Prostate gland (tissue), 2 donors: ENCODE measurements around the gene TAF8. TPM values are rescaled to one million over a fixed set of nuclear protein-coding genes. Genes with fewer than 3 reads are reported as not detected.

Experiments
- DNase-seq: peaks from one replicate; pipeline ENCODE4 v3.0.0-alpha.2; 2019; ENCODE audit warnings: low spot score
- H3K27ac ChIP-seq, 2 donors: fragments of 200-600 bp; sonication (generic); 2 replicates each; pipeline ENCODE4 v1.5.1; 2017 to 2019
- H3K27me3 ChIP-seq: fragments of 200-600 bp; sonication (generic); replicated peaks from 2 replicates; pipeline ENCODE4 v1.5.1; 2019; ENCODE audit not compliant: insufficient read depth
- H3K36me3 ChIP-seq, 2 donors: fragments of 200-600 bp; sonication (generic); 1 replicate in 1 of 2; 2 replicates in 1 of 2; pipeline versions ENCODE4 v1.5.1 to v1.8.1; 2017 to 2019
- H3K4me1 ChIP-seq: fragments of 200-600 bp; sonication (generic); replicated peaks from 2 replicates; pipeline ENCODE4 v1.5.1; 2019
- H3K4me3 ChIP-seq, 2 donors: fragments of 200-600 bp; sonication (generic); 2 replicates each; pipeline ENCODE4 v1.5.1; 2017 to 2019
- H3K9me3 ChIP-seq: fragments of 200-600 bp; sonication (generic); 2 replicates; pipeline ENCODE4 v1.5.1; 2017
- POLR2A ChIP-seq: fragments of 450-650 bp; IDR thresholded peaks from one replicate; pipeline ENCODE4 v1.6.1; 2016; ENCODE audit warnings: antibody characterized with exemption, mild to moderate bottlenecking
- POLR2AphosphoS5 ChIP-seq: sonication (generic); formaldehyde crosslinking; IDR thresholded peaks from one replicate; pipeline ENCODE4 v1.6.1; 2017; ENCODE audit warnings: antibody characterized with exemption
- WGBS: methylation state at CpG from one replicate; pipeline ENCODE4 v1.1.5; 2018; 5-methylcytosine and 5-hydroxymethylcytosine counted together
- intact Hi-C: fragments of 100-400 bp; cut with DNase I; formaldehyde crosslinking; loops from one replicate; pipeline ENCODE4 v1.14.2; 2022
- total RNA-seq, 2 donors: library from RNA; depleted of rRNA; stranded (reverse); fragments of >200 nt; gene quantifications; one replicate each; pipeline ENCODE4 v1.1.0, GENCODE V29; 2016
- TF ChIP-seq, protein P1 (sequence below), 4 experiments: fragments of 200-600 bp in 2 of 4; fragments of 450-650 bp in 2 of 4; sonication (generic) in 2 of 4; IDR thresholded peaks; 1 replicate in 3 of 4; 2 replicates in 1 of 4; pipeline ENCODE4 v1.5.1; 2016 to 2019; ENCODE audit warnings: antibody characterized with exemption in 4 of 4, mild to moderate bottlenecking in 2 of 4, moderate library complexity in 2 of 4

The TAF8 gene
- total RNA-seq, 2 donors from 2014 or later, result 35.4 to 42.5 TPM

GRCh38 chr6:42059743-42060142, 9.4 kb downstream of the TAF8 start:
- intact Hi-C loops, result no loop called here
- 89% methylated on average over 5 of the region's 5 CpGs for WGBS
- Histone ChIP-seq H3K4me3 (no peak overlapping the region), H3K27ac (no peak overlapping the region), H3K9me3 (no peaks in the 10 kb centered on the region), H3K4me1 (no peaks in the 10 kb centered on the region), H3K36me3 (peaks cover 3 to 11% of the 10 kb centered on the region in 2 donors), H3K27me3 (no peaks in the 10 kb centered on the region)
- no peak for DNase-seq
- TF ChIP-seq POLR2AphosphoS5 (no peak), POLR2A (no peak)
- TF ChIP-seq, protein P1, sequence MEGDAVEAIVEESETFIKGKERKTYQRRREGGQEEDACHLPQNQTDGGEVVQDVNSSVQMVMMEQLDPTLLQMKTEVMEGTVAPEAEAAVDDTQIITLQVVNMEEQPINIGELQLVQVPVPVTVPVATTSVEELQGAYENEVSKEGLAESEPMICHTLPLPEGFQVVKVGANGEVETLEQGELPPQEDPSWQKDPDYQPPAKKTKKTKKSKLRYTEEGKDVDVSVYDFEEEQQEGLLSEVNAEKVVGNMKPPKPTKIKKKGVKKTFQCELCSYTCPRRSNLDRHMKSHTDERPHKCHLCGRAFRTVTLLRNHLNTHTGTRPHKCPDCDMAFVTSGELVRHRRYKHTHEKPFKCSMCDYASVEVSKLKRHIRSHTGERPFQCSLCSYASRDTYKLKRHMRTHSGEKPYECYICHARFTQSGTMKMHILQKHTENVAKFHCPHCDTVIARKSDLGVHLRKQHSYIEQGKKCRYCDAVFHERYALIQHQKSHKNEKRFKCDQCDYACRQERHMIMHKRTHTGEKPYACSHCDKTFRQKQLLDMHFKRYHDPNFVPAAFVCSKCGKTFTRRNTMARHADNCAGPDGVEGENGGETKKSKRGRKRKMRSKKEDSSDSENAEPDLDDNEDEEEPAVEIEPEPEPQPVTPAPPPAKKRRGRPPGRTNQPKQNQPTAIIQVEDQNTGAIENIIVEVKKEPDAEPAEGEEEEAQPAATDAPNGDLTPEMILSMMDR (IDR thresholded peaks at IDR 0.05), result no peak

DNA sequence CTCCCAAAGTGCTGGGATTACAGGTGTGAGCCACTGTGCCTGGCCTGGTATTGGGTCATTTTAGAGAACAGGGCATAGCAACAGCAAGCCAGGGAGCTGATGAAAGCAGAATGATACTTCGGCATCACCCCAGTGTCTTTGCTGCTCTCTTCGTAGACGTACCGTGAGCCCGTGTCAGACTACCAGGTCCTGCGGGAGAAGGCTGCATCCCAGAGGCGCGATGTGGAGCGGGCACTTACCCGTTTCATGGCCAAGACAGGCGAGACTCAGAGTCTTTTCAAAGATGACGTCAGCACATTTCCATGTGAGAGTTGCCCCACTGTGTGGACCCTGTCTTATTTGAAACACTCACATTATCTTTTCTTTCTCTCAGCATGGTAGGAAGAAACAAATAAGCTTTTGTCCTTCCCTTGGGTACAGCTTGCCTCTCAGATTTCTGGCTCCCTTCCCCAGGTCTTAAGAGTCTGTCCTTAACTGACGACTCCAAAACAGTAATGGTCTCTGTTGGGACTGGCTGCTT, 15.9 kb downstream of the TAF8 start:
- peaks cover 0 to 10% of the 10 kb centered on the region in 2 donors for H3K36me3 ChIP-seq
- 96% methylated on average over 13 of the region's 13 CpGs for WGBS

DNA sequence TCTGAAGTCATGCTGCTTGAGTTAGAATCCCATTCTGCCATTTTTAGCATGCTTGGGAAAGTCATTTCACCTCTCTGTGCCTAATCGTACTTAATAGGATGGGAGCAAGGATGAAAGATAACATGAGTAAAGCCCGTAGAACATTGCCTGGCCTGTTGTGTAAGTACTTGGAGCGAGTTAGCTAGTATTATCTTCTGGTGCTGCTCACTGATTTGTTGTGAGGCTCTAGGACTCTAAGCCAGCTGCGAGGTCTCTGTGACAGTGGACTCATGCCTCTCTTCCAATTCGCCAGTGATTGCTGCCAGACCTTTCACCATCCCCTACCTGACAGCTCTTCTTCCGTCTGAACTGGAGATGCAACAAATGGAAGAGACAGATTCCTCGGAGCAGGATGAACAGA, 17.8 kb downstream of the TAF8 start:
- Histone ChIP-seq H3K27ac (no peak overlapping the region), H3K4me3 (no peak overlapping the region), H3K4me1 (no peaks in the 10 kb centered on the region), H3K9me3 (no peaks in the 10 kb centered on the region), H3K36me3 (peaks cover 0 to 10% of the 10 kb centered on the region in 2 donors), H3K27me3 (no peaks in the 10 kb centered on the region)
- TF ChIP-seq, protein P1 (IDR thresholded peaks at IDR 0.05), result no peak
- intact Hi-C loops, result no loop called here
- no peak for DNase-seq
- 90% methylated on average over 7 of the region's 7 CpGs for WGBS

More for the DNA sequence above, 15.9 kb downstream of the TAF8 start:
- intact Hi-C loops, result no loop called here
- Histone ChIP-seq H3K27ac (no peak overlapping the region), H3K4me1 (no peaks in the 10 kb centered on the region), H3K9me3 (no peaks in the 10 kb centered on the region), H3K4me3 (no peak overlapping the region), H3K27me3 (no peaks in the 10 kb centered on the region)
- no peak for TF ChIP-seq POLR2AphosphoS5
- TF ChIP-seq POLR2A, result no peak
- TF ChIP-seq, protein P1 (IDR thresholded peaks at IDR 0.05), result no peak
- no peak for DNase-seq

- no peaks in the 10 kb centered on the region for H3K4me1 ChIP-seq
- no peak for DNase-seq
- intact Hi-C loops, result no loop called here
- WGBS, result 92% methylated on average over 5 of the region's 5 CpGs
- no peak overlapping the region for H3K27ac ChIP-seq
- peaks cover 0 to 10% of the 10 kb centered on the region in 2 donors for H3K36me3 ChIP-seq
- TF ChIP-seq, protein P1 (IDR thresholded peaks at IDR 0.05), result no peak
- TF ChIP-seq POLR2AphosphoS5 (no peak), POLR2A (no peak)
- H3K9me3 ChIP-seq, result no peaks in the 10 kb centered on the region
- H3K4me3 ChIP-seq, result no peak overlapping the region
- no peaks in the 10 kb centered on the region for H3K27me3 ChIP-seq
Observed at GRCh38 chr6:42068872-42069522, 18.7 kb downstream of the TAF8 start.
